K562 (cell line): ENCODE data around the gene FGFBP3. TPM values are rescaled to one million over a fixed set of nuclear protein-coding genes. Genes with fewer than 3 reads are reported as not detected.
A peak's percentile ranks its signal among the peaks of the same experiment; 100 is the strongest.

ENCODE experiments used
- ARNT ChIP-seq, 2 experiments: fragments of 450-650 bp; IDR thresholded peaks; 2 replicates each; pipeline ENCODE4 v1.6.1; 2016; ENCODE audit warnings: mild to moderate bottlenecking in 1 of 2
- BRD4 ChIP-seq: fragments of 200-600 bp; sonication (generic); IDR thresholded peaks from 2 replicates; pipeline ENCODE4 v1.6.1; 2017; ENCODE audit warnings: inconsistent platforms
- CCNT2 ChIP-seq: IDR thresholded peaks from 2 replicates; pipeline ENCODE4 v1.6.1; 2011; ENCODE audit warnings: borderline replicate concordance, low read depth, mild to moderate bottlenecking, moderate library complexity, mixed read lengths, low read length; ENCODE audit not compliant: insufficient read length; ENCODE audit errors: extremely low read depth
- CXXC5 ChIP-seq: fragments of 250-450 bp; sonication (Bioruptor Pico); IDR thresholded peaks from 2 replicates; pipeline ENCODE4 v1.8.0; 2022; ENCODE audit warnings: inconsistent platforms, mild to moderate bottlenecking, moderate library complexity
- EP300 ChIP-seq: IDR thresholded peaks from 2 replicates; pipeline ENCODE4 v1.6.1; 2012; ENCODE audit warnings: low read length, improper control_type of control experiment
- GABPA ChIP-seq: fragments of 200-800 bp; sonication (Bioruptor generic); conservative IDR thresholded peaks from 2 replicates; pipeline ENCODE4 v1.6.1; 2016; ENCODE audit warnings: low read depth, missing genetic modification characterization, missing compliant biosample characterization
- GTF2A2 ChIP-seq: IDR thresholded peaks from 2 replicates; pipeline ENCODE4 v1.6.1; 2016; ENCODE audit warnings: mild to moderate bottlenecking, missing genetic modification characterization, missing compliant biosample characterization
- HMBOX1 ChIP-seq: sonication (generic); IDR thresholded peaks from 2 replicates; pipeline ENCODE4 v1.6.1; 2016
- HMG20B ChIP-seq: fragments of 250-450 bp; sonication (Bioruptor Pico); IDR thresholded peaks from 2 replicates; pipeline ENCODE4 v1.5.0; 2021; ENCODE audit warnings: mild to moderate bottlenecking
- HNRNPLL ChIP-seq: fragments of 200-400 bp; formaldehyde crosslinking; IDR thresholded peaks from 2 replicates; pipeline ENCODE4 v1.6.1; 2017; ENCODE audit warnings: low read length, low read depth, mild to moderate bottlenecking; ENCODE audit not compliant: poor library complexity, severe bottlenecking
- KAT7 ChIP-seq: sonication (generic); formaldehyde crosslinking; IDR thresholded peaks from 2 replicates; pipeline ENCODE4 v1.8.0; 2022; ENCODE audit warnings: missing genetic modification reagents, mild to moderate bottlenecking, borderline replicate concordance
- PKNOX1 ChIP-seq: fragments of 450-650 bp; IDR thresholded peaks from 2 replicates; pipeline ENCODE4 v1.6.1; 2016
- SAFB ChIP-seq: fragments of 200-400 bp; formaldehyde crosslinking; IDR thresholded peaks from 2 replicates; pipeline ENCODE4 v1.6.1; 2017; ENCODE audit warnings: low read depth, low read length, borderline replicate concordance
- SOX6 ChIP-seq: fragments of 450-650 bp; IDR thresholded peaks from 2 replicates; pipeline ENCODE4 v1.6.1; 2014; ENCODE audit warnings: mild to moderate bottlenecking
- TAF15 ChIP-seq: fragments of 200-400 bp; formaldehyde crosslinking; IDR thresholded peaks from 2 replicates; pipeline ENCODE4 v1.6.1; 2017; ENCODE audit warnings: mild to moderate bottlenecking, low read depth, low read length, moderate library complexity
- THRB ChIP-seq: fragments of 450-650 bp; formaldehyde crosslinking; conservative IDR thresholded peaks from 2 replicates; pipeline ENCODE4 v1.4.0; 2022; ENCODE audit warnings: mild to moderate bottlenecking, missing genetic modification characterization
- USF1 ChIP-seq: sonication (generic); formaldehyde crosslinking; IDR thresholded peaks from 2 replicates; pipeline ENCODE4 v1.9.0; 2022; ENCODE audit warnings: mild to moderate bottlenecking, missing genetic modification reagents
- ZBTB26 ChIP-seq: fragments of 450-650 bp; formaldehyde crosslinking; IDR thresholded peaks from 2 replicates; pipeline ENCODE4 v1.4.0; 2022; ENCODE audit warnings: missing genetic modification characterization
- ZNF263 ChIP-seq: sonication (generic); formaldehyde crosslinking; IDR thresholded peaks from 2 replicates; pipeline ENCODE4 v1.8.0; 2022; ENCODE audit warnings: mild to moderate bottlenecking, missing genetic modification reagents, borderline replicate concordance
- ZNF384 ChIP-seq: IDR thresholded peaks from 2 replicates; pipeline ENCODE4 v1.6.1; 2012; ENCODE audit warnings: low read depth, low read length, improper control_type of control experiment
- ZNF75A ChIP-seq: fragments of 450-650 bp; formaldehyde crosslinking; IDR thresholded peaks from 2 replicates; pipeline ENCODE4 v1.4.0; 2020; ENCODE audit warnings: mild to moderate bottlenecking
- ZSCAN29 ChIP-seq: fragments of 450-650 bp; IDR thresholded peaks from 2 replicates; pipeline ENCODE4 v1.6.1; 2017
- polyA plus RNA-seq, 8 experiments: library from polyadenylated mRNA; depleted of rRNA in 4 of 8; stranded (reverse) in 5 of 8; unstranded in 3 of 8; fragments of >200 nt; fragmentation: Nextera tagmentation in 2 of 8; fragmentation: Illumina TruSeq in 1 of 8; extraction: Ambion mirVana in 2 of 8; extraction: Trizol in 1 of 8; gene quantifications; 2 replicates each; pipeline versions ENCODE4 v1.2.1 to v1.2.3, GENCODE V29; 2011 to 2014; ENCODE audit warnings: inconsistent platforms in 1 of 8, missing spikeins in 1 of 8
- total RNA-seq, 7 experiments: library from RNA; depleted of rRNA in 6 of 7; stranded (reverse); fragments of >200 nt in 6 of 7; fragmentation: Illumina TruSeq in 2 of 7; extraction: Trizol in 2 of 7; gene quantifications; 2 replicates each; pipeline versions ENCODE4 v1.2.1 to v1.2.3, GENCODE V29; 2011 to 2021; ENCODE audit warnings: low replicate concordance in 1 of 7

FGFBP3 gene
- total and polyA plus RNA-seq, 9 of the 15 experiments (the other 6 are each of a cell fraction or from before 2014, with no cell fraction given): 0.58 to 3.0 (median 1.5) TPM

GRCh38 chr10:91923371-91924211 is 14.3 kb upstream of the FGFBP3 start, which contains the start of gene BTAF1 (continued):
- peak; percentile 43; the same call in 1 of the 2 replicates for TF ChIP-seq USF1 (CRISPR knock-in tag)
- no peak for TF ChIP-seq ZNF384
- no peak for TF ChIP-seq ZBTB26 (CRISPR knock-in tag)
- TF ChIP-seq SAFB: no peak
- TF ChIP-seq CXXC5 (CRISPR knock-in tag): peak; percentile 85
- peak; percentile 94 for TF ChIP-seq GABPA (tag)
- TF ChIP-seq TAF15: no peak
- TF ChIP-seq EP300: no peak
- no peak for TF ChIP-seq GTF2A2
- peak; percentile 15 for TF ChIP-seq CCNT2
- no peak for TF ChIP-seq HMBOX1
- no peak for TF ChIP-seq HMG20B (CRISPR knock-in tag)
- no peak; the same call in 1 of the 2 replicates for TF ChIP-seq BRD4
- no peak for TF ChIP-seq ZSCAN29
- TF ChIP-seq PKNOX1: no peak
- TF ChIP-seq SOX6: 0 out of 2 replicates have a peak, but pooled peaks have one; percentile 8
- no peak for TF ChIP-seq ZNF263
- 0 out of 4 replicates have a peak, but pooled peaks of 1 of the 2 experiments have one; percentile 17 for TF ChIP-seq ARNT (IDR thresholded peaks at IDR 0.05)
- TF ChIP-seq THRB: no peak
- TF ChIP-seq HNRNPLL: peak; percentile 82
- peak; percentile 70; the same call in 1 of the 2 replicates for TF ChIP-seq KAT7 (CRISPR knock-in tag)
- no peak for TF ChIP-seq ZNF75A (CRISPR knock-in tag)
